ENCODE results near the gene RHBDL1.

The RHBDL1 gene

DNA sequence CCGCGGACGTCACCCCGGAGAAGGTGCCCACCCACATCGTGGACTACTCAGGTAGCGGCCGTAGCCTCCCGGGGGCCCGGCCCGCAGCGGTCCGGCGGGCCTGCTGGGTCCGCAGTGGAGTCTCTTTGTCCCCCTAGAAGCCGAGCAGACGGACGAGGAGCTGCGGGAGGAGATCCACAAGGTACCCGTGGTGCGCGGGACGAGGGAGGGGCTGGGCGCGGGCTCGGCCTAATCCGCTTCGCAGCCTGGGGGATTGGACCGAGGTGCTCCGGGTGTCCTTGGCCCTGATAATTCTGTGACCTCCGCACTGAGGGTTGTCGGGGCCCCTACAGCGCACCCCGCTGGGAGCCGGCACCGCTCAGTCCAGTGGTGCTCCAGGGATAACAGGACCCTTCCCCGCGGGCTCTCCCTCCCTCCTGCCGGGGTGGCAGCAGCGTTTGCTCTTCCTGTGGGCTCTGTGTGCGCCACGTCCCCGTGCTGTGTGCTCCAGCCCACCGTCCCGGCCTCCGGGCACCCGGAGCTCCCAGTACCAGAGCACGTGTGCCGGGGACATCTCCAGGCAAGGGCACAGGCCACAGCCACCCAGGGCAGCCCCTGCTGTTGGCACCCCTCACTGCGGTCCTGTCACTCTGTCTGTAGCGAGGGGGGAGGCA, 6.8 kb upstream of the RHBDL1 start:
- no peak for DNase-seq (ENCODE audit: low read depth)
- TF ChIP-seq POLR2A (IDR thresholded peaks at IDR 0.05; ENCODE audit: extremely low read depth, insufficient read length) (no peak), MYC (IDR thresholded peaks at IDR 0.05; ENCODE audit: low read depth, low read length) (no peak), MAX (IDR thresholded peaks at IDR 0.05; ENCODE audit: low read depth, low read length) (no peak)
- TF ChIP-seq, protein P1, sequence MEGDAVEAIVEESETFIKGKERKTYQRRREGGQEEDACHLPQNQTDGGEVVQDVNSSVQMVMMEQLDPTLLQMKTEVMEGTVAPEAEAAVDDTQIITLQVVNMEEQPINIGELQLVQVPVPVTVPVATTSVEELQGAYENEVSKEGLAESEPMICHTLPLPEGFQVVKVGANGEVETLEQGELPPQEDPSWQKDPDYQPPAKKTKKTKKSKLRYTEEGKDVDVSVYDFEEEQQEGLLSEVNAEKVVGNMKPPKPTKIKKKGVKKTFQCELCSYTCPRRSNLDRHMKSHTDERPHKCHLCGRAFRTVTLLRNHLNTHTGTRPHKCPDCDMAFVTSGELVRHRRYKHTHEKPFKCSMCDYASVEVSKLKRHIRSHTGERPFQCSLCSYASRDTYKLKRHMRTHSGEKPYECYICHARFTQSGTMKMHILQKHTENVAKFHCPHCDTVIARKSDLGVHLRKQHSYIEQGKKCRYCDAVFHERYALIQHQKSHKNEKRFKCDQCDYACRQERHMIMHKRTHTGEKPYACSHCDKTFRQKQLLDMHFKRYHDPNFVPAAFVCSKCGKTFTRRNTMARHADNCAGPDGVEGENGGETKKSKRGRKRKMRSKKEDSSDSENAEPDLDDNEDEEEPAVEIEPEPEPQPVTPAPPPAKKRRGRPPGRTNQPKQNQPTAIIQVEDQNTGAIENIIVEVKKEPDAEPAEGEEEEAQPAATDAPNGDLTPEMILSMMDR (IDR thresholded peaks at IDR 0.05; ENCODE audit: low read depth, low read length), result no peak
- peak overlapping the region; percentile 65 for H3K4me3 ChIP-seq (ENCODE audit: low read depth, low read length)

DNA sequence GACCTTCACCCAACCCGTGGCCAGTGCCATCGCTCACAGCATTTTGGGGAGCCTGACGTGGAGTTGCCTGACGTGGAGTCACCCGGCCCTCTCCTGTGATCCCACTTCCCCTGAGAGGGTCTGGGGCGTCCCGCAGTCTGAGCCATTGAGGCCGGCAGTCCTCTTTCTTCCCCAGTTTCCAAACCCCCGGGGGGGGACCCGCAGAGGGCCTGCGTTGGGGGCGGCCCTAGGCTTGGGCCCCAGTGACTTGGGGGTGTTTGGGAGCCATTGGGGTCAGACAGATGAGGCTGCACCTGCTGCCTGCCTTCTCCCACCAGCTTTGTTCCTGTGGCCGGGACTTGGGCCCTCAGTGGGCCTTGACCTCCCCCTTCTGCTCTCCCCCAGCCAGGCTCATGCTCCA, 5.8 kb upstream of the RHBDL1 start:
- no peak for TF ChIP-seq POLR2A (IDR thresholded peaks at IDR 0.05; ENCODE audit: extremely low read depth, insufficient read length)
- TF ChIP-seq MYC (IDR thresholded peaks at IDR 0.05; ENCODE audit: low read depth, low read length), result no peak
- no peak for TF ChIP-seq MAX (IDR thresholded peaks at IDR 0.05; ENCODE audit: low read depth, low read length)
- TF ChIP-seq, protein P1 (IDR thresholded peaks at IDR 0.05; ENCODE audit: low read depth, low read length), result no peak
- DNase-seq (ENCODE audit: low read depth), result no peak
- H3K4me3 ChIP-seq (ENCODE audit: low read depth, low read length), result no peak overlapping the region

DNA sequence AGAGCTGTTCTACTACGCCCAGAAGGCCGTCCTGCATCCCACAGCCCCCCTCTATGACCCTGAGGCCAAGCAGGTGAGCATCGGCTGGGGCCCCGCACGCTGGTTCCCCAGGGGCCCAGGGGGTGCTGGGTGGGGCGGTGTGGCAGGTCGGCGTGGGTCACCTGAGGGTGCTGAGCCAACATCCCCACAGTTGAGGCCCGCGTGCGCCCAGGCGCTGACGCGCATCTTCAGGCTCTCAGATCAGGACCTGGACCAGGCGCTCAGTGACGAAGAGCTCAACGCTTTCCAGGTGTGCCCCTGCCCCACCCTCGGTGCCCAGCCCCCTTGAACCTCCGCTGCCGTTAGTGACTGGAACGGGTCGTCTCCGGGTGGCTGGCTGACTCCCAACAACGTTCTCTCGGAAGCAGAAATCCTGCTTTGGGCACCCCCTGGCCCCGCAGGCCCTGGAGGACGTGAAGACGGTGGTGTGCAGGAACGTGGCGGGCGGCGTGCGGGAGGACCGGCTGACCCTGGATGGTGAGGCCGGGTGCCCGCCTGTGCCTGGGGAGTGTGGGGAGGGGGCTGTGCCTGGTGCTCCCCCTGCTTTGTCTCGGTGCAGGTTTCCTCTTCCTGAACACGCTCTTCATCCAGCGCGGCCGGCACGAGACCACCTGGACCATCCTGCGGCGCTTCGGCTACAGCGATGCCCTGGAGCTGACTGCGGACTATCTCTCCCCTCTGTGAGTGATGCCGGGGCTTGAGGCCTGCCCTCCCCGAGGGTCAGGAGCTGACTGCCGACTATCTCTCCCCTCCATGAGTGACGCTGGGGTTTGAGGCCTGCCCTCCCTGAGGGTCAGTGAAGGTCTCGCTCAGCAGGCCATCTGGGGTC, 4.8 kb upstream of the RHBDL1 start:
- no peak overlapping the region for H3K4me3 ChIP-seq (ENCODE audit: low read depth, low read length)
- TF ChIP-seq, protein P1 (IDR thresholded peaks at IDR 0.05; ENCODE audit: low read depth, low read length), result no peak
- no peak for TF ChIP-seq POLR2A (IDR thresholded peaks at IDR 0.05; ENCODE audit: extremely low read depth, insufficient read length)
- no peak for TF ChIP-seq MAX (IDR thresholded peaks at IDR 0.05; ENCODE audit: low read depth, low read length)
- TF ChIP-seq MYC (IDR thresholded peaks at IDR 0.05; ENCODE audit: low read depth, low read length), result no peak

DNA sequence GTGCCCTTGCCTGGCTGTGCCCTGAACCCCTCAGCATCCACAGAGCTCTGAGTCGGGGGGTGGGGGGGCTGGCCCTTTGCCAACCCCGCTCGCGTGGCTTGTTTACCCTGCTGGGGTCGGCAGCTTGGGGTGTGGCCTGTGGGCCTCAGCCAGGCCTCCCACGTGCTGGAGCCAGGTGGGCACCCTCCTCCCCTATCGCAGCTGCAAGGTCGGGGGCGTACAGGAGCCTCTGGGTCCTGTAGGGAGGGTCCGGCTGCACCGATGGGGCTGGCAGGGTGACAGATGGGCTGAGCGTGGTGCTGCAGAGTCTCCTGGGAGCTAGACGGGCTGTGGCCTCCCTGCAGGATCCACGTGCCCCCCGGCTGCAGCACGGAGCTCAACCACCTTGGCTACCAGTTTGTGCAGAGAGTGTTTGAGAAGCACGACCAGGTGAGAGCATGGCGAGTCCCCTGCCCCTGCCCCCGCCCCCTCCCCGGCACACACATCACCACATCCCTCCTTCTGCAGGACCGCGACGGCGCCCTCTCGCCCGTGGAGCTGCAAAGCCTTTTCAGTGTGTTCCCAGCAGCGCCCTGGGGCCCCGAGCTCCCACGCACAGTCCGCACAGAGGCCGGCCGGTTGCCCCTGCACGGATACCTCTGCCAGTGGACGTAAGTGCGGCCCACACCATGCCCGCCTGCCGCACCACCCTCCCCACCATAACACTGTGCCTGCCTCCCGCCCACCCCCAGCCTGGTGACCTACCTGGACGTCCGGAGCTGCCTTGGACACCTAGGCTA, 3.9 kb upstream of the RHBDL1 start:
- TF ChIP-seq MAX (IDR thresholded peaks at IDR 0.05; ENCODE audit: low read depth, low read length), result no peak
- no peak overlapping the region for H3K4me3 ChIP-seq (ENCODE audit: low read depth, low read length)
- no peak for DNase-seq (ENCODE audit: low read depth)

More for the DNA sequence above, 4.8 kb upstream of the RHBDL1 start:
- DNase-seq (ENCODE audit: low read depth), result no peak

DNA sequence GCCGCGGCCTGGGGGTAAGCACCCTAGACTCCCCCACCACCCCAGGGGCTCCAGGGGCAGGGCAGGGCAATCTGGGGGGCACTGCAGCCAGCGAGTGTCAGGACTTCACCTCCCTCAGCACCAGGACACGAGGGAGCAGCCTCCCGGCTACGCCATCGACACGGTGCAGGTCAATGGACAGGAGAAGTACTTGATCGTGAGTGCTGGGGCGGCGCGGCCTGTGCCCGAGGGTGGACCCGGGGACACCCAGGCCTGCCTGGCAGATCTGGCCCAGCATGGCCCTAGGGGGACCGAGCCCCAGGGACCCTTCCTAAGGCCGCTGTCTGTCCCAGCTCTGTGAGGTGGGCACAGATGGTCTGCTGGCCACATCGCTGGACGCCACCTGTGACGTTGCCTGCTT, 3.1 kb upstream of the RHBDL1 start:
- no peak for DNase-seq (ENCODE audit: low read depth)
- H3K4me3 ChIP-seq (ENCODE audit: low read depth, low read length), result no peak overlapping the region
- TF ChIP-seq MYC (IDR thresholded peaks at IDR 0.05; ENCODE audit: low read depth, low read length), result no peak
- TF ChIP-seq, protein P1 (IDR thresholded peaks at IDR 0.05; ENCODE audit: low read depth, low read length), result no peak
- TF ChIP-seq MAX (IDR thresholded peaks at IDR 0.05; ENCODE audit: low read depth, low read length), result no peak
